K562 (cell line): ENCODE data around the gene HHIPL1. TPM values are rescaled to one million over a fixed set of nuclear protein-coding genes. Genes with fewer than 3 reads are reported as not detected.

ENCODE experiments used
- ATAC-seq: fragments of 200-7000 bp; cut with Tn5 transposase; 3 replicates; pipeline ENCODE4 v1.9.1; 2020; ENCODE audit warnings: moderate library complexity
- BruUV-seq: library from RNA; stranded (reverse); fragments of 400-500 nt; replicated peaks from 2 replicates; lab custom pipeline; 2021; lab: Mats Ljungman, UMichigan
- CTCF ChIA-PET: fragments of 300-600 bp; formaldehyde crosslinking; extraction: SDS; loops from one replicate; lab custom pipeline; 2021; ENCODE audit warnings: low intra/inter-chr PET ratio; lab: Yijun Ruan, JAX
- POLR2A ChIA-PET: fragments of 300-600, 350-650 bp; sonication (Branson Sonifier 250); formaldehyde crosslinking; extraction: SDS; loops from one replicate; lab custom pipeline; 2021; ENCODE audit warnings: antibody characterized with exemption, inconsistent platforms; lab: Yijun Ruan, JAX
- DNase-seq, 4 experiments: peaks; one replicate each; pipeline versions ENCODE4 v3.0.0 to v3.0.0-alpha.2; 2011 to 2018; ENCODE audit warnings: low spot score in 3 of 4, mixed read lengths in 3 of 4; ENCODE audit errors: extremely low read depth in 1 of 4
- FAIRE-seq: peaks from 2 replicates; lab custom pipeline; 2011; peaks lifted over from hg19 to GRCh38; lab: Jason Lieb, UNC
- H2AFZ ChIP-seq: 2 replicates; pipeline ENCODE4 v1.6.0; 2011; ENCODE audit warnings: low read depth, low read length, control low read depth, inconsistent platforms
- H3K27ac ChIP-seq: fragments of 200-600 bp; 3 replicates; pipeline ENCODE4 v1.8.0; 2011; ENCODE audit warnings: low read depth, mild to moderate bottlenecking, control low read depth, inconsistent platforms, low read length, moderate library complexity, mixed read lengths; ENCODE audit errors: extremely low read depth
- H3K27me3 ChIP-seq, 2 experiments: fragments of 300-600 bp in 1 of 2; 2 replicates in 1 of 2; 3 replicates in 1 of 2; pipeline versions ENCODE4 v1.6.0 to v1.8.0; 2011; ENCODE audit warnings: inconsistent platforms in 2 of 2, low read length in 2 of 2, mild to moderate bottlenecking in 1 of 2, mixed read lengths in 1 of 2, moderate library complexity in 1 of 2; ENCODE audit not compliant: control insufficient read depth in 2 of 2, insufficient read depth in 2 of 2
- H3K36me3 ChIP-seq: fragments of 300-600 bp; 3 replicates; pipeline ENCODE4 v1.8.0; 2011; ENCODE audit warnings: mild to moderate bottlenecking, low read length, inconsistent platforms; ENCODE audit not compliant: control insufficient read depth, insufficient read depth
- H3K4me1 ChIP-seq, 2 experiments: fragments of 200-600 bp in 1 of 2; replicated peaks in 1 of 2; 2 replicates in 1 of 2; 3 replicates in 1 of 2; pipeline versions ENCODE4 v1.5.1 to v1.8.0; 2011; ENCODE audit warnings: inconsistent platforms in 2 of 2, low read length in 2 of 2, mild to moderate bottlenecking in 1 of 2, mixed read lengths in 1 of 2, moderate library complexity in 1 of 2; ENCODE audit not compliant: control insufficient read depth in 2 of 2, insufficient read depth in 2 of 2
- H3K4me2 ChIP-seq: 2 replicates; pipeline ENCODE4 v1.6.1; 2011; ENCODE audit warnings: low read length, control low read depth, inconsistent platforms, mixed read lengths; ENCODE audit not compliant: insufficient read depth
- H3K4me3 ChIP-seq: fragments of 200-600 bp; sonication (generic), shearing (Covaris generic); 2 replicates; pipeline ENCODE4 v1.5.1; 2016; ENCODE audit warnings: control low read depth, inconsistent platforms
- H3K79me2 ChIP-seq: fragments of 200-600 bp; 3 replicates; pipeline ENCODE4 v1.8.0; 2011; ENCODE audit warnings: low read length, inconsistent platforms; ENCODE audit not compliant: control insufficient read depth, insufficient read depth
- H3K9ac ChIP-seq, 2 experiments: 2 replicates each; pipeline versions ENCODE4 v1.6.0 to v1.6.1; 2011; ENCODE audit warnings: low read depth in 2 of 2, low read length in 2 of 2, control low read depth in 1 of 2, inconsistent platforms in 1 of 2, mild to moderate bottlenecking in 1 of 2, mixed read lengths in 1 of 2; ENCODE audit not compliant: insufficient read depth in 1 of 2
- H3K9me1 ChIP-seq: one replicate; pipeline ENCODE4 v1.6.0; 2011; ENCODE audit warnings: inconsistent platforms, mild to moderate bottlenecking, low read length, moderate library complexity; ENCODE audit not compliant: control insufficient read depth, insufficient read depth
- H3K9me3 ChIP-seq: replicated peaks from 2 replicates; pipeline ENCODE4 v1.5.1; 2011; ENCODE audit warnings: low read depth, low read length, inconsistent platforms; ENCODE audit not compliant: control insufficient read depth, insufficient read depth
- H4K20me1 ChIP-seq: replicated peaks from 2 replicates; pipeline ENCODE4 v1.6.1; 2011; ENCODE audit warnings: low read length, inconsistent platforms, mixed read lengths; ENCODE audit not compliant: control insufficient read depth, insufficient read depth
- GABPA ChIP-seq: fragments of 200-800 bp; sonication (Bioruptor generic); conservative IDR thresholded peaks from 2 replicates; pipeline ENCODE4 v1.6.1; 2016; ENCODE audit warnings: low read depth, missing genetic modification characterization, missing compliant biosample characterization
- SFPQ ChIP-seq: fragments of 200-400 bp; formaldehyde crosslinking; IDR thresholded peaks from 2 replicates; pipeline ENCODE4 v1.6.1; 2017; ENCODE audit warnings: mild to moderate bottlenecking, low read depth, low read length, moderate library complexity
- SREBF1 ChIP-seq: fragments of 150-350 bp; IDR thresholded peaks from 2 replicates; pipeline ENCODE4 v1.6.1; 2014; ENCODE audit warnings: antibody characterized with exemption, low read depth, low read length, borderline replicate concordance
- ZBTB12 ChIP-seq: fragments of 250-450 bp; sonication (Bioruptor Pico); IDR thresholded peaks from 2 replicates; pipeline ENCODE4 v1.4.0; 2020
- ZNF224 ChIP-seq: sonication (generic); formaldehyde crosslinking; IDR thresholded peaks from 2 replicates; pipeline ENCODE4 v1.8.0; 2022; ENCODE audit warnings: mild to moderate bottlenecking, missing genetic modification reagents
- WGBS: fragments of 100-300 bp; shearing (Covaris generic); methylation state at CpG from one replicate; pipeline ENCODE4 v1.1.6; 2016; ENCODE audit warnings: low coverage, mixed read lengths; ENCODE audit not compliant: insufficient coverage; ENCODE audit errors: missing lambda C conversion rate; 5-methylcytosine and 5-hydroxymethylcytosine counted together
- in situ Hi-C: fragments of 300-500 bp; cut with MboI; formaldehyde crosslinking; loops from 4 replicates; pipeline ENCODE4 v1.15.0; 2018; ENCODE audit warnings: inconsistent platforms, mixed read lengths
- intact Hi-C: fragments of 100-400 bp; cut with micrococcal nuclease; formaldehyde crosslinking; loops from 2 replicates; pipeline ENCODE4 v1.14.2; 2022
- polyA plus RNA-seq, 8 experiments: library from polyadenylated mRNA; depleted of rRNA in 4 of 8; stranded (reverse) in 5 of 8; unstranded in 3 of 8; fragments of >200 nt; fragmentation: Nextera tagmentation in 2 of 8; fragmentation: Illumina TruSeq in 1 of 8; extraction: Ambion mirVana in 2 of 8; extraction: Trizol in 1 of 8; gene quantifications; 2 replicates each; pipeline versions ENCODE4 v1.2.1 to v1.2.3, GENCODE V29; 2011 to 2014; ENCODE audit warnings: inconsistent platforms in 1 of 8, missing spikeins in 1 of 8
- total RNA-seq, 7 experiments: library from RNA; depleted of rRNA in 6 of 7; stranded (reverse); fragments of >200 nt in 6 of 7; fragmentation: Illumina TruSeq in 2 of 7; extraction: Trizol in 2 of 7; gene quantifications; 2 replicates each; pipeline versions ENCODE4 v1.2.1 to v1.2.3, GENCODE V29; 2011 to 2021; ENCODE audit warnings: low replicate concordance in 1 of 7

HHIPL1 gene
- total and polyA plus RNA-seq, 9 of the 15 experiments (the other 6 are each of a cell fraction or from before 2014, with no cell fraction given) = not detected

- Histone ChIP-seq H3K9ac (no peak overlapping the region), H3K9me3 (no peaks in the 10 kb centered on the region), H3K9me1 (peaks cover 2% of the 10 kb centered on the region), H3K4me1 (peaks cover 19 to 24% of the 10 kb centered on the region in 2 experiments), H3K27me3 (no peaks in the 10 kb centered on the region), H3K4me2 (no peak overlapping the region), H3K27ac (no peak overlapping the region), H4K20me1 (peaks cover 47% of the 10 kb centered on the region)
- ATAC-seq = no peak
- WGBS = 78% methylated on average over 6 of the region's 6 CpGs
- intact Hi-C loops = no loop called here
- no TSS peak for BruUV-seq
- no peak for TF ChIP-seq SFPQ
- TF ChIP-seq ZBTB12 = no peak
- no peak for TF ChIP-seq GABPA (tag)
- no peak for TF ChIP-seq ZNF224 (CRISPR knock-in tag)
- TF ChIP-seq SREBF1 = no peak
- TF ChIP-seq, all 486 proteins: peak for 0
- FAIRE-seq (no peak), DNase-seq (no peak)
- H3K4me3 ChIP-seq = no peak overlapping the region
- ChIA-PET POLR2A (interaction anchor here (0.6 to 1.2 kb wide), 2 partner anchors 8 to 119 kb away, joined by 3 read pairs; partner anchors contain the start of genes CCNK and SETD3), CTCF (no interaction called here)
- in situ Hi-C loops = no loop called here
- no peak overlapping the region for H2AFZ ChIP-seq
- no peaks in the 10 kb centered on the region; the same call in 2 of the 3 replicates for H3K36me3 ChIP-seq
- H3K79me2 ChIP-seq = peaks cover 46% of the 10 kb centered on the region
Measured at GRCh38 chr14:99599393-99599792, 45.5 kb upstream of the HHIPL1 start.
